ENCODE data around the gene LMTK2.

LMTK2 gene

GRCh38 chr7:98203261-98203963 is 96.8 kb downstream of the LMTK2 start:
- no peak for DNase-seq
- Histone ChIP-seq H4K20me1 (ENCODE audit: insufficient read depth, low read length) (peaks cover 28% of the 10 kb centered on the region), H3K36me3 (ENCODE audit: insufficient read depth, low read length) (peaks cover 48% of the 10 kb centered on the region), H3K27me3 (ENCODE audit: insufficient read depth, low read length, poor library complexity) (no peaks in the 10 kb centered on the region), H3K4me1 (ENCODE audit: insufficient read depth, low read length) (peaks cover 25% of the 10 kb centered on the region), H3K27ac (ENCODE audit: low read length) (no peak overlapping the region), H2AFZ (ENCODE audit: low read depth, low read length) (no peak overlapping the region), H3K4me2 (ENCODE audit: insufficient read depth, low read length) (peak overlapping the region; percentile 41), H3K9ac (ENCODE audit: low read depth, low read length) (peak overlapping the region; percentile 4; the same call in 1 of the 2 replicates), H3K9me3 (ENCODE audit: insufficient read depth, low read length, severe bottlenecking) (no peaks in the 10 kb centered on the region), H3K79me2 (ENCODE audit: insufficient read depth, low read length) (no peaks in the 10 kb centered on the region), H3K4me3 (ENCODE audit: low read depth in 1 of 2, low read length in 2 of 2) (peak overlapping the region in 1 of 2 experiments; percentile 12; a peak in 1 of 4 replicates)
- TF ChIP-seq EZH2 (IDR thresholded peaks at IDR 0.05; ENCODE audit: borderline replicate concordance, low read depth, low read length, severe bottlenecking), result no peak
- TF ChIP-seq, protein P1, sequence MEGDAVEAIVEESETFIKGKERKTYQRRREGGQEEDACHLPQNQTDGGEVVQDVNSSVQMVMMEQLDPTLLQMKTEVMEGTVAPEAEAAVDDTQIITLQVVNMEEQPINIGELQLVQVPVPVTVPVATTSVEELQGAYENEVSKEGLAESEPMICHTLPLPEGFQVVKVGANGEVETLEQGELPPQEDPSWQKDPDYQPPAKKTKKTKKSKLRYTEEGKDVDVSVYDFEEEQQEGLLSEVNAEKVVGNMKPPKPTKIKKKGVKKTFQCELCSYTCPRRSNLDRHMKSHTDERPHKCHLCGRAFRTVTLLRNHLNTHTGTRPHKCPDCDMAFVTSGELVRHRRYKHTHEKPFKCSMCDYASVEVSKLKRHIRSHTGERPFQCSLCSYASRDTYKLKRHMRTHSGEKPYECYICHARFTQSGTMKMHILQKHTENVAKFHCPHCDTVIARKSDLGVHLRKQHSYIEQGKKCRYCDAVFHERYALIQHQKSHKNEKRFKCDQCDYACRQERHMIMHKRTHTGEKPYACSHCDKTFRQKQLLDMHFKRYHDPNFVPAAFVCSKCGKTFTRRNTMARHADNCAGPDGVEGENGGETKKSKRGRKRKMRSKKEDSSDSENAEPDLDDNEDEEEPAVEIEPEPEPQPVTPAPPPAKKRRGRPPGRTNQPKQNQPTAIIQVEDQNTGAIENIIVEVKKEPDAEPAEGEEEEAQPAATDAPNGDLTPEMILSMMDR (IDR thresholded peaks at IDR 0.05; ENCODE audit: borderline replicate concordance, extremely low read depth, low read length, poor library complexity, severe bottlenecking), result no peak
- no peak for ATAC-seq (ENCODE audit: insufficient read depth, low read depth)

DNA sequence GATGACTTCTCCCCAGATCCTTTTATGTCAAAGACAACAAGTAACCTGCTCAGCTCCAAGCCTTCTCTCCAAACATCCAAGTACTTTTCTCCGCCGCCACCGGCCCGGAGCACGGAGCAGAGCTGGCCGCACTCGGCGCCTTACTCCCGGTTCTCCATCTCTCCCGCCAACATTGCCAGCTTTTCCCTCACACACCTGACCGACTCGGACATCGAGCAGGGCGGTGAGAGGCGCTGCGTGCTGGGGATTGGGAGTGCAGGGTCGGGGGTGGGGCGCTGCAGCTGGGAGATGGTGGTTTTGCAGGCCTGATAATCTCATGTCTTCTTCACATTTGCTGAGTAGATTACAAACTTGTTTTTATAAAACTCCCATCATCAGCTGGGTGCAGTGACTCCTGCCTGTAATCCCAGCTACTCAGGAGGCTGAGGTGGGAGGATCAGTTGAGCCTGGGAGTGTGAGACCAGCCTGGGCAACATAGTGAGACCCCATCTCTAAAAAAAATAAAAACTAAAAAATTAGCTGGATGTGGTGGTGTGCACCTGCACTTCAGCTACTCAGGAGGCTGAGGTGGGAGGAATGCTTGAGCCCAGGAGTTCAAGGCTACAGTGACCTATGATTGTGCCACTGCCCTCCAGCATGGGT is 97.4 kb downstream of the LMTK2 start:
- no peak overlapping the region for H2AFZ ChIP-seq (ENCODE audit: low read depth, low read length)
- peaks cover 25% of the 10 kb centered on the region for H3K4me1 ChIP-seq (ENCODE audit: insufficient read depth, low read length)
- peaks cover 48% of the 10 kb centered on the region for H3K36me3 ChIP-seq (ENCODE audit: insufficient read depth, low read length)
- H3K4me3 ChIP-seq (ENCODE audit: low read depth in 1 of 2, low read length in 2 of 2), result no peak overlapping the region
- no peaks in the 10 kb centered on the region for H3K9me3 ChIP-seq (ENCODE audit: insufficient read depth, low read length, severe bottlenecking)
- no peaks in the 10 kb centered on the region for H3K79me2 ChIP-seq (ENCODE audit: insufficient read depth, low read length)
- TF ChIP-seq, protein P1 (IDR thresholded peaks at IDR 0.05; ENCODE audit: borderline replicate concordance, extremely low read depth, low read length, poor library complexity, severe bottlenecking), result no peak
- TF ChIP-seq EZH2 (IDR thresholded peaks at IDR 0.05; ENCODE audit: borderline replicate concordance, low read depth, low read length, severe bottlenecking), result no peak
- no peak for DNase-seq
- H3K9ac ChIP-seq (ENCODE audit: low read depth, low read length), result no peak overlapping the region
- H3K27me3 ChIP-seq (ENCODE audit: insufficient read depth, low read length, poor library complexity), result no peaks in the 10 kb centered on the region
- H4K20me1 ChIP-seq (ENCODE audit: insufficient read depth, low read length), result peaks cover 28% of the 10 kb centered on the region
- H3K4me2 ChIP-seq (ENCODE audit: insufficient read depth, low read length), result no peak overlapping the region
- ATAC-seq (ENCODE audit: insufficient read depth, low read depth), result no peak
- H3K27ac ChIP-seq (ENCODE audit: low read length), result no peak overlapping the region

DNA sequence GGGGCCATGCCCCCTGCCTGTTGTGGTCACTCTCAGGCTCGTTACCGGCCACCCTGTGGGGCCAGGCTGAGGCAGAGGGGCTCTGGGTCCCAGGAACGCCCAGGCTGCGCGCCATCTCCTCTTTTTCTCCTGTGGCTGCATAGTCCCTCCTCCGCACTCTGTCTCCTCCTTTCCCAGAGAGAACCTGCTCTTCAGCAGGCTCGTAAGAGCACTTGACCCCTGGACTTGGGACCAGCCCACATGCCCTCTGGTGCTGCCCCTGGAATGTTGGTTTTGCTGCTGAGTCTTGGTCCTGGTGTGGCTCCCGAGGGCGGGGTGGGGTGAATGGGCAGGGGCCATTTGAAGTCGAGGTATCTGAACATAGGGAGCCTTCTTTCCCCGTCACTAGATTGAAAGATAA is 98.0 kb downstream of the LMTK2 start:
- Histone ChIP-seq H3K9me3 (ENCODE audit: insufficient read depth, low read length, severe bottlenecking) (no peaks in the 10 kb centered on the region), H3K79me2 (ENCODE audit: insufficient read depth, low read length) (no peaks in the 10 kb centered on the region), H3K4me2 (ENCODE audit: insufficient read depth, low read length) (no peak overlapping the region), H3K4me1 (ENCODE audit: insufficient read depth, low read length) (peaks cover 25% of the 10 kb centered on the region), H3K9ac (ENCODE audit: low read depth, low read length) (no peak overlapping the region), H3K4me3 (ENCODE audit: low read depth in 1 of 2, low read length in 2 of 2) (no peak overlapping the region), H3K27ac (ENCODE audit: low read length) (no peak overlapping the region), H2AFZ (ENCODE audit: low read depth, low read length) (no peak overlapping the region), H4K20me1 (ENCODE audit: insufficient read depth, low read length) (peaks cover 28% of the 10 kb centered on the region), H3K27me3 (ENCODE audit: insufficient read depth, low read length, poor library complexity) (no peaks in the 10 kb centered on the region), H3K36me3 (ENCODE audit: insufficient read depth, low read length) (peaks cover 48% of the 10 kb centered on the region)
- DNase-seq (no peak), ATAC-seq (ENCODE audit: insufficient read depth, low read depth) (no peak)
- TF ChIP-seq, protein P1 (IDR thresholded peaks at IDR 0.05; ENCODE audit: borderline replicate concordance, extremely low read depth, low read length, poor library complexity, severe bottlenecking), result no peak
- TF ChIP-seq EZH2 (IDR thresholded peaks at IDR 0.05; ENCODE audit: borderline replicate concordance, low read depth, low read length, severe bottlenecking), result no peak
